Esophagus squamous epithelium (tissue), 4 donors: ENCODE data around the gene NOL9.

Experiments
- POLR2A ChIP-seq, 4 donors: fragments of 450-650 bp; IDR thresholded peaks; one replicate each; pipeline ENCODE4 v1.6.1; 2017; ENCODE audit warnings: antibody characterized with exemption in 4 of 4, mild to moderate bottlenecking in 4 of 4, moderate library complexity in 3 of 4
- TF ChIP-seq, protein P1 (sequence below), 6 experiments: fragments of 450-650 bp in 4 of 6; fragments of 200-600 bp in 2 of 6; sonication (generic) in 2 of 6; IDR thresholded peaks; one replicate each; pipeline ENCODE4 v1.5.1; 2016 to 2019; ENCODE audit warnings: antibody characterized with exemption in 6 of 6, mild to moderate bottlenecking in 4 of 6, moderate library complexity in 4 of 6

DNA sequence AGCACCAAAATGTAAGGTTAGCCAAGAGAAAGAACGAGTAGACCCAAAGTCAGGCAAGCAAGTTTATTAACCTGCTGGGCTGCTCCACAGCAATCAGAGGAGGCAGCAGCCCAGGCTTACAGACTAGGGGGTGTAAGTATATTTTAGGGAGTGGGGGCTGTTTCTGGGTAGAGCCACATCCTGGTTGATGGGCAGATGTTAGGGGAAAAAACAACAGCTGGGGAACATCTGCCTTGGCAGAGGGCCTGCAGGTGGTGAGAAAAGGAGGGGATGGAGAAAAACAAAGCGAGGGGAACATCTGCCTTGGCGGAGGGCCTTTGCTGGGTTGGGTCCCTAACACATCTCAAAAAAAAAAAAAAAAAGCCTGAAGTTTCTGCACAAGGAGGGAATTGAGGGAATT is 15.8 kb upstream of the NOL9 start:
- TF ChIP-seq, protein P1, sequence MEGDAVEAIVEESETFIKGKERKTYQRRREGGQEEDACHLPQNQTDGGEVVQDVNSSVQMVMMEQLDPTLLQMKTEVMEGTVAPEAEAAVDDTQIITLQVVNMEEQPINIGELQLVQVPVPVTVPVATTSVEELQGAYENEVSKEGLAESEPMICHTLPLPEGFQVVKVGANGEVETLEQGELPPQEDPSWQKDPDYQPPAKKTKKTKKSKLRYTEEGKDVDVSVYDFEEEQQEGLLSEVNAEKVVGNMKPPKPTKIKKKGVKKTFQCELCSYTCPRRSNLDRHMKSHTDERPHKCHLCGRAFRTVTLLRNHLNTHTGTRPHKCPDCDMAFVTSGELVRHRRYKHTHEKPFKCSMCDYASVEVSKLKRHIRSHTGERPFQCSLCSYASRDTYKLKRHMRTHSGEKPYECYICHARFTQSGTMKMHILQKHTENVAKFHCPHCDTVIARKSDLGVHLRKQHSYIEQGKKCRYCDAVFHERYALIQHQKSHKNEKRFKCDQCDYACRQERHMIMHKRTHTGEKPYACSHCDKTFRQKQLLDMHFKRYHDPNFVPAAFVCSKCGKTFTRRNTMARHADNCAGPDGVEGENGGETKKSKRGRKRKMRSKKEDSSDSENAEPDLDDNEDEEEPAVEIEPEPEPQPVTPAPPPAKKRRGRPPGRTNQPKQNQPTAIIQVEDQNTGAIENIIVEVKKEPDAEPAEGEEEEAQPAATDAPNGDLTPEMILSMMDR (IDR thresholded peaks at IDR 0.05): no peak
- no peak for TF ChIP-seq POLR2A (IDR thresholded peaks at IDR 0.05)
